Measurements from ENCODE around the gene MTA1.
A peak's percentile ranks its signal among the peaks of the same experiment; 100 is the strongest.

DNA sequence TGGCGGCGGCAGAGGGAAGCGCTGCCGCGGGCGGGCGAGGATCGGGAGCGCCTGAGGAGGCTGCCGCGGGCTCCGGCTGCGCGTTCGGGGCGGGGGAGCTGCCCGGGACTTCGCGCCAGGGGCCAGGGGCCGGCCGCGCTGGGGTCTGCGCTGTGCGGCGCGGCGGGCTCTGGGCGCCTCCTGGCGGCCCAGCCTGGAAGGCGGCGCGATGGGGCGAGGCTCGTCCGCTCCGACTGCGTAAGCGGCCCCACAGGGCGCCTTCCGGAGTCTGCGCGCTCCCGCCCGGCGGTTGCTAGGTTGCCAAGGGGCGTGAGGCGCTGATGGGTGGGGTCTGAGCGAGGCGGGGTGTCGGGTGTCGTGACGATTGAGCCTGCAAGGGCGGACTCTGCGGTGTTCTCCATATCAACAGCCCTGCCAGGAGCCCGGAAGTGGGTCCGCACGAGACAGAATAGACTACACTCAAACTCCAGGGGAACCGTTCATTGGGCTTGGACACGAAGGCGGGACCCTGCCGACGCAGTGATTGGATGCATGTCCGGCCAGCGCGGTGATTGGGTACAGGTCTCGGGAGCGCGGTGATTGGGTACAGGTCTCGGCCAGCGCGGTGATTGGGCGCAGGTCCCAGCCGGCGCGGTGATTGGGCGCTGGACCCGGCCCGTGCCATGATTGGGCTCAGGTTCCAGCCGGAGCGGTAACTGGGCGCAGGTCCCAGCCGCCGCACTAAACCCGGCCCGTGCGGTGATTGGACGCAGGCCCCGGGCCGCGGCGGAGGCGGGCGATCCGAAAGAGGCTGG lies 71.1 kb downstream of the MTA1 start, which contains the start of gene TEDC1:
- TF ChIP-seq, protein P1, sequence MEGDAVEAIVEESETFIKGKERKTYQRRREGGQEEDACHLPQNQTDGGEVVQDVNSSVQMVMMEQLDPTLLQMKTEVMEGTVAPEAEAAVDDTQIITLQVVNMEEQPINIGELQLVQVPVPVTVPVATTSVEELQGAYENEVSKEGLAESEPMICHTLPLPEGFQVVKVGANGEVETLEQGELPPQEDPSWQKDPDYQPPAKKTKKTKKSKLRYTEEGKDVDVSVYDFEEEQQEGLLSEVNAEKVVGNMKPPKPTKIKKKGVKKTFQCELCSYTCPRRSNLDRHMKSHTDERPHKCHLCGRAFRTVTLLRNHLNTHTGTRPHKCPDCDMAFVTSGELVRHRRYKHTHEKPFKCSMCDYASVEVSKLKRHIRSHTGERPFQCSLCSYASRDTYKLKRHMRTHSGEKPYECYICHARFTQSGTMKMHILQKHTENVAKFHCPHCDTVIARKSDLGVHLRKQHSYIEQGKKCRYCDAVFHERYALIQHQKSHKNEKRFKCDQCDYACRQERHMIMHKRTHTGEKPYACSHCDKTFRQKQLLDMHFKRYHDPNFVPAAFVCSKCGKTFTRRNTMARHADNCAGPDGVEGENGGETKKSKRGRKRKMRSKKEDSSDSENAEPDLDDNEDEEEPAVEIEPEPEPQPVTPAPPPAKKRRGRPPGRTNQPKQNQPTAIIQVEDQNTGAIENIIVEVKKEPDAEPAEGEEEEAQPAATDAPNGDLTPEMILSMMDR (IDR thresholded peaks at IDR 0.05; ENCODE audit: low read depth, low read length, poor library complexity, severe bottlenecking): peak; percentile 48
- no peak for TF ChIP-seq EZH2phosphoT487 (IDR thresholded peaks at IDR 0.05; ENCODE audit: borderline replicate concordance, low read length)
